ENCODE measurements around the gene PRKCQ.

- TF ChIP-seq ZNF580 (CRISPR knock-in tag; IDR thresholded peaks at IDR 0.05; ENCODE audit: borderline replicate concordance, low read depth), result no peak
- no peak for TF ChIP-seq TCF7L2 (IDR thresholded peaks at IDR 0.05; ENCODE audit: low read depth, low read length)
- TF ChIP-seq TCF7 (IDR thresholded peaks at IDR 0.05; ENCODE audit: low read depth), result no peak
- TF ChIP-seq DPF2 (CRISPR knock-in tag; IDR thresholded peaks at IDR 0.05; ENCODE audit: borderline replicate concordance, low read depth), result no peak
- TF ChIP-seq, protein P1, sequence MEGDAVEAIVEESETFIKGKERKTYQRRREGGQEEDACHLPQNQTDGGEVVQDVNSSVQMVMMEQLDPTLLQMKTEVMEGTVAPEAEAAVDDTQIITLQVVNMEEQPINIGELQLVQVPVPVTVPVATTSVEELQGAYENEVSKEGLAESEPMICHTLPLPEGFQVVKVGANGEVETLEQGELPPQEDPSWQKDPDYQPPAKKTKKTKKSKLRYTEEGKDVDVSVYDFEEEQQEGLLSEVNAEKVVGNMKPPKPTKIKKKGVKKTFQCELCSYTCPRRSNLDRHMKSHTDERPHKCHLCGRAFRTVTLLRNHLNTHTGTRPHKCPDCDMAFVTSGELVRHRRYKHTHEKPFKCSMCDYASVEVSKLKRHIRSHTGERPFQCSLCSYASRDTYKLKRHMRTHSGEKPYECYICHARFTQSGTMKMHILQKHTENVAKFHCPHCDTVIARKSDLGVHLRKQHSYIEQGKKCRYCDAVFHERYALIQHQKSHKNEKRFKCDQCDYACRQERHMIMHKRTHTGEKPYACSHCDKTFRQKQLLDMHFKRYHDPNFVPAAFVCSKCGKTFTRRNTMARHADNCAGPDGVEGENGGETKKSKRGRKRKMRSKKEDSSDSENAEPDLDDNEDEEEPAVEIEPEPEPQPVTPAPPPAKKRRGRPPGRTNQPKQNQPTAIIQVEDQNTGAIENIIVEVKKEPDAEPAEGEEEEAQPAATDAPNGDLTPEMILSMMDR (CRISPR knock-in tag; IDR thresholded peaks at IDR 0.05), result no peak
- TF ChIP-seq ZBTB21 (CRISPR knock-in tag; IDR thresholded peaks at IDR 0.05), result no peak
- TF ChIP-seq HNRNPH1 (optimal IDR thresholded peaks at IDR 0.05; ENCODE audit: low read depth, low read length), result no peak
- no peak for TF ChIP-seq FOXK1 (CRISPR knock-in tag; IDR thresholded peaks at IDR 0.05; ENCODE audit: borderline replicate concordance, low read depth)
- TF ChIP-seq ZBTB2 (CRISPR knock-in tag; IDR thresholded peaks at IDR 0.05; ENCODE audit: low read depth), result no peak
- no peak for TF ChIP-seq ZNF710 (CRISPR knock-in tag; IDR thresholded peaks at IDR 0.05; ENCODE audit: borderline replicate concordance)
- TF ChIP-seq PTBP1 (IDR thresholded peaks at IDR 0.05; ENCODE audit: low read depth, low read length, poor library complexity, severe bottlenecking), result no peak
- no peak for TF ChIP-seq GABPB1 (CRISPR knock-in tag; IDR thresholded peaks at IDR 0.05)
Observed at GRCh38 chr10:6476989-6477388, 103.1 kb downstream of the PRKCQ start.

Measured in HepG2 (cell line).